Coronary artery (tissue), 2 donors: Measurements from ENCODE around the gene ZNF367.
"Not testable (repeated sequence)": the region's sequence is repeated elsewhere in the genome, so short reads cannot be mapped to it uniquely, and the experiment has no call there.

Source experiments
- DNase-seq: peaks from one replicate; pipeline ENCODE4 v3.0.0-alpha.2; 2017; ENCODE audit warnings: low spot score
- H3K27ac ChIP-seq, 2 donors: fragments of 200-600 bp; sonication (generic); one replicate each; pipeline ENCODE4 v1.5.1; 2016 to 2019
- H3K4me3 ChIP-seq: fragments of 200-600 bp; sonication (generic); 2 replicates; pipeline ENCODE4 v1.5.1; 2016; ENCODE audit warnings: mild to moderate bottlenecking, moderate library complexity
- CTCF ChIP-seq: fragments of 200-600 bp; sonication (generic); IDR thresholded peaks from one replicate; pipeline ENCODE4 v1.5.1; 2019; ENCODE audit warnings: antibody characterized with exemption

Gene ZNF367

GRCh38 chr9:96360976-96361375, 57.2 kb downstream of the ZNF367 start:
- TF ChIP-seq CTCF, result no peak
- no peak for DNase-seq
- H3K4me3 ChIP-seq, result no peak overlapping the region
- H3K27ac ChIP-seq, result no peak overlapping the region

DNA sequence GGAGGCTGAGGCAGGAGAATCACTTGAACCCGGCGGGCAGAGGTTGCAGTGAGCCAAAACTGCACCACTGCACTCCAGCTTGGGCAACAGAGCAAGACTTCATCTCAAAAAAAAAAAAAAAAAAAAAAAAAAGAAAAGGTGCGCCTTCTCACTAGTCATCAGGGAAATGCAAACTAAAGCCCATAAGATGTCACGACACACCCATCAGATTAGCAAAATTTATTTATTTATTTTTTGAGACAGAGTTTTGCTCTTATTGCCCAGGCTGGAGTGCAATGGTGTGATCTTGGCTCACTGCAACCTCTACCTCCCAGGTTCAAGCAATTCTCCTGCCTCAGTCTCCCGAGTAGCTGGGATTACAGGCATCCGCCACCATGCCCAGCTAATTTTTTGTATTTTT, 57.6 kb downstream of the ZNF367 start:
- not testable (repeated sequence) for H3K27ac ChIP-seq, H3K4me3 ChIP-seq, DNase-seq

- DNase-seq, result no peak
- Histone ChIP-seq H3K4me3 (no peak overlapping the region), H3K27ac (no peak overlapping the region)
- TF ChIP-seq CTCF, result no peak
These were observed 67.3 kb downstream of the ZNF367 start for GRCh38 chr9:96350866-96351265.

DNA sequence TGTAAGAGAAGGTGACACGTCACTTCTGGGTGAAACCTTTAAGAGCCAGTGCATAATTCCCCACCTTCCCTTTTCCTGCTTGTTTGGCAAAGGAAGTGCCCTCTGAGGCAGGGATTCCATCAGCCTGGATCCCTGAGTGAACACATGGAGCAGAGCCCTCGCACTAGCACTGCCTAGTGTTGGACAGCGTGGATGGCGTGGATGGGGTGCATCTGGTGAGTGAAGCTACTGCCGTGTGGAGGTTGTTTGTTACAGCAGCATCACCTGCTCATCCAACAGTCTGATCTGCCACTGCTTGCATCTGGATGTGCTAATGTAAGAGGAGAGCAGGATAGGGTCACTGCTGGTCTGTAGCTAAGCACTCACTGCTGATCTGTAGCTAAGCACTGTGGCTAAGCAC, 69.9 kb downstream of the ZNF367 start:
- Histone ChIP-seq H3K4me3 (no peak overlapping the region), H3K27ac (no peak overlapping the region)
- DNase-seq, result no peak
- no peak for TF ChIP-seq CTCF

DNA sequence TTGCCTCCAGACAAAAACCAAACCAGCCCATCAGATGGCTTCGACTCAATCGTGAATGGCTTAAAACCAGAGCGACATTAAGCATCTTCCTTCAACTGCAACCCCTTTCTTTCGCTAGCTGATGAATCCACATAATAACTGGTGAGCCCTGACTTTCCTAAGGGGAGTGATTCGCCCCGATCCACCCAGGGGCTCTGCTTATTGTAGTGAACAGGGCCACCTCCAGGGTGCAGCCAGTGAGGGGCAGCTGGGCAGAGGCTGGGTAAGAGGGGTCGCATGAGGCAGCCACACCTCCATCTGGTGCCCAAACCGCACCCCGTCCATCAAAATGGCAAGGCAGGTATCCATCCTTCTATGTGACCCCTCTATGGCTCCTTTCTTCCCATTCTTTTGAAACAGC, 72.6 kb downstream of the ZNF367 start:
- DNase-seq, result no peak
- H3K27ac ChIP-seq, result peak overlapping the region in 1 of 2 donors; percentile 60
- TF ChIP-seq CTCF, result no peak
- no peak overlapping the region for H3K4me3 ChIP-seq

DNA sequence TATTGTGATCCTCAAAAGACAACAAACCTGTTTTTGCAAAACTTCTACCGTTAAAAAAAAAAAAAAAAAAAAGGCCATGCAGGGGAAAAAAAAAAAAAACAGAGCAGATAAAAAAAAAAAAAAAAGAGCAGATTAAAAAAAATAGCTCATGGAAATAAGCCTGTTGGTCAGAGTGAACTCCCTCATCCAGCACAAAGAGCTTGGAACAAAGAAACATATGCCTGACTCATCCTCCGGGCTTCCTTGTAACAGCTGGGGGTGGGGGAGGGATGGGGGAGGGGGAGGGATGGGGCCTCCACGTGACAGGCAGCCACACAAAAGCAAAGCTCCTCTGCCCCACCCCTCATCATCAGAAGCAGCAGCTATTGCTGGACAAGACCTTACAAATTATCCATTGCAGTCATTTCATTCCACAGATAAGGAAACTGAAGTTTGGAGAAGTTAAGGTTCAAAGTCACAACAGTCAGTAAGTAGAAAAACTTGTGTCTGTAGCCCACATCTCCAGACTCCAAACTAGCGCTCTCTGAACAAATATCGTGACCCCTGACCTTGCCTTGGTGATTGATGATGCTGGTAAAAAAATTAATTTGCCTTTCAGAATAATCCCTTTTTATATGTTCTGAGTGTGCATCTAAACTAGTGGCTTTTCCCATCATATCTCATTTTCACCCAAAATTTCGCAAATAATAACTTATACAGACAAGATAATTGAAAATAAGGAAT, 73.6 kb downstream of the ZNF367 start:
- Histone ChIP-seq H3K27ac (peak overlapping the region in 1 of 2 donors; percentile 60), H3K4me3 (no peak overlapping the region)
- TF ChIP-seq CTCF, result no peak
- DNase-seq, result peak; percentile 86

- DNase-seq, result no peak
- no peak overlapping the region for H3K4me3 ChIP-seq
- H3K27ac ChIP-seq, result peak overlapping the region in 1 of 2 donors; percentile 19
- no peak for TF ChIP-seq CTCF
These were observed 74.4 kb downstream of the ZNF367 start for GRCh38 chr9:96343515-96344360.
